Measurements from ENCODE around the gene KCTD1. TPM values are rescaled to one million over a fixed set of nuclear protein-coding genes. Genes with fewer than 3 reads are reported as not detected.
A peak's percentile ranks its signal among the peaks of the same experiment; 100 is the strongest.

The KCTD1 gene
- total and polyA plus RNA-seq, 5 donors: 31.4 to 51.8 (median 49.1) TPM

DNA sequence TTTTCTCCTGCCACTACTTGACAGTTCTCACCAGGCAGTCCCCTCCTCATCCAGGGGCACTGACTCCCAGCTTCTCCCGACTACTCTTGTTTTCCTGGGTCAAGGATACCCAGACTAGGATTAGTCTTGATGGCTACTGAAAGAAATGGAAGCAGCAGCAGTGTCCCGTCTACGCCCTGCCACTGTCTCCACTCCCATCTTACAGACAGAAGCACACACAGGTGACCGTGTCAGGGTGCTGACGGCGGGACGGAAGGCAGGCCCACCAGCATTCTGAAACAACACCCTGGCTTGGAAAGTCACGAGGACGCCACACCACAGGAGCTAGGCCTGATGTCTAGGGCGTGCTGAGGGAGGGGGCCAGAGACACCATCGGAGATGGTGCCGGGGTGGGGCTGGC lies 82.9 kb downstream of the KCTD1 start:
- H3K4me3 ChIP-seq (ENCODE audit: low read length): no peak overlapping the region
- intact Hi-C loops (cut with DNase I): no loop called here
- no peaks in the 10 kb centered on the region for H3K27me3 ChIP-seq (ENCODE audit: control insufficient read depth, insufficient read depth)
- DNase-seq (no peak), ATAC-seq (no peak)
- 96% methylated on average over 12 of the region's 12 CpGs for WGBS
- peaks cover 7% of the 10 kb centered on the region for H3K4me1 ChIP-seq (ENCODE audit: control insufficient read depth, insufficient read depth, low read length)
- H3K27ac ChIP-seq (ENCODE audit: low read length): no peak overlapping the region
- H3K9me3 ChIP-seq (ENCODE audit: control insufficient read depth, low read length): no peaks in the 10 kb centered on the region

DNA sequence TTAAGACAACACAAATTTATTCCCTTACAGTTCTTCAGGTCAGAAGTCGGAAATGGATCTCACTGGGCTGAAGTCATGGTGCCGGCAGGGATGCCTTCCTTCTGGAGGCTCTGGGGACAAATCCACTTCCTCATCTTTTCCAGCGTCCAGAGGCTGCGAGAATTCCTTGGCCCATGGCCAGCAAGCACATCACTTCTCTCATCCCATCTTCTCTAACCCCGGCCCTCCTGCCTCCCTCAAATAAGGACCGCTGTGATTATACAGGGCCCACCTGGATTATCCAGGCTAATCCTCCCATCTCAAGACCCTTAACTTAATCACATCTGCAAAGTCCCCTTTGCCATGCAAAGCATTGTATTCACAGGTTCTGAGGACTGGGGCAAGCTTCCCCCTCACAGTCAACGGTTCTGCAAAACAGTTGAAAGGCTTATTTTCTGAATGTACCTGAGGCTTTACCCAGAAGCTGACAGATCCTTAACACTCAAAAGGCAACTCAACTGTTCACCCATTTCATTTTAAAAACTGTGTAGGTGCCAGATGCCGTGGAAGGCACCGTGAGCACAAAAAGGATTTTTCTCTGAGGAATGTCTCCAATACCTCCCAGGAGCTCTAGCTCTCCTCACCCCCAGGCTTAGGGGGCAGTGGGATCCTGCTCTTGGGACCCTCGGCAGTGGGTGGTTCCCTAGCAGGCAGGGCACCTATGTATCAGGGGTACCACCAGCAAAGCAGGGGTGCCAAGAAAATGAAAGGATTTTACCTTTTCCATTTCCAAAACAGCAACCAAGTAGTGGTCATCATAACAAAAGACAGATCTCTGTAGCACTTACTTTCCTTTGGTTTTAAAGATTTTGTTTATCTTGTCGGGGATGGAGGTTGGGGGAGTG lies 84.0 kb downstream of the KCTD1 start:
- Histone ChIP-seq H3K27me3 (ENCODE audit: control insufficient read depth, insufficient read depth) (no peaks in the 10 kb centered on the region), H3K4me1 (ENCODE audit: control insufficient read depth, insufficient read depth, low read length) (peaks cover 7% of the 10 kb centered on the region), H3K27ac (ENCODE audit: low read length) (no peak overlapping the region), H3K9me3 (ENCODE audit: control insufficient read depth, low read length) (no peaks in the 10 kb centered on the region), H3K4me3 (ENCODE audit: low read length) (no peak overlapping the region)
- DNase-seq: peak in 1 of 3 donors; percentile 51
- 66% methylated on average over 11 of the region's 11 CpGs for WGBS
- intact Hi-C loops (cut with DNase I): loop anchor here in 1 of 4 donors (5.0 kb wide), 1 partner anchor 83 kb away; the partner anchor contains the start of gene KCTD1
- no peak for ATAC-seq

DNA sequence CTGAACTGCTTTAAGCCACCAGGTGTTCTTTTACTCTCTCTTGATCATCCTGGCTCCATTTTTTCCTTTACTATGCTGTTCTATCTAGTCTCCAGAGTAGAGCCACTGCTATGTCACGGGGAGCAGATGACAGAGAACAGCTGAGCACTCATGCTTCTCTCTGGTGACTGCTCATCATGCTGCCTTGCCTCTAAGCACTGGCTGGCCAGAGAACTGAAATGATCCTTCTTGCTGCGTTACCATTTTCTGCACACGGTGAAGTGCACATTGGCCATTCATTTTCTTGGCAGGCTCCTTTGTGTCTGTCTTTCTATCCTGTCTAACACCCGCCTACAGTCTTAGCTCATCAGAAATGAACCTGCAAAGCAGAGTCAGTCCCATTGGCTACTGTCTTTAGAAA lies 86.0 kb downstream of the KCTD1 start:
- intact Hi-C loops (cut with DNase I): loop anchor here in 1 of 4 donors (5.0 kb wide), 1 partner anchor 85 kb away; the partner anchor contains the start of gene KCTD1
- Histone ChIP-seq H3K27ac (ENCODE audit: low read length) (peak overlapping the region; percentile 54), H3K27me3 (ENCODE audit: control insufficient read depth, insufficient read depth) (no peaks in the 10 kb centered on the region), H3K4me1 (ENCODE audit: control insufficient read depth, insufficient read depth, low read length) (peaks cover 7% of the 10 kb centered on the region), H3K4me3 (ENCODE audit: low read length) (no peak overlapping the region), H3K9me3 (ENCODE audit: control insufficient read depth, low read length) (no peaks in the 10 kb centered on the region)
- DNase-seq: no peak
- WGBS: 73% methylated on average over 4 of the region's 4 CpGs
- ATAC-seq: no peak

DNA sequence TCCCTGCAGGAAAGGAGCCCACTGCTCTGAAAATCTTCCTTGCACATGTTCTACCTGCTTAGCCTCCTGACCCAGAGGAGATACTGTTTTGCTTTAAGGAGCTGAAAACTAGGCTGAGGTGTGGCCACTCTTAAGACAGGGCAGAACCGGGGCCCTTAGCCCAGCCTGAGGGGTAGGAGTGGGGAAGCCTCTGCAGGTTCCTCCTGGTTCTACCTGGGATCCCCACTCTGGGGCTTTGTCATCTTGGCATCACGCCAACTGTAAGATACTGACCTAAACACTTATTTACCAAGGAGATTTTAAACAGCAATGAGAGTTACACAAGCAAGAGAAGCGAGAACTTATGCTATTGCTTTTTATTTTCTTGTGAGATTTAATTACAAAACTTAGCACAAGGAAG lies 86.9 kb downstream of the KCTD1 start:
- no peaks in the 10 kb centered on the region for H3K9me3 ChIP-seq (ENCODE audit: control insufficient read depth, low read length)
- no peaks in the 10 kb centered on the region for H3K27me3 ChIP-seq (ENCODE audit: control insufficient read depth, insufficient read depth)
- intact Hi-C loops (cut with DNase I): loop anchor here in 1 of 4 donors (5.0 kb wide), 1 partner anchor 86 kb away; the partner anchor contains the start of gene KCTD1
- no peak for ATAC-seq
- peak overlapping the region; percentile 79 for H3K27ac ChIP-seq (ENCODE audit: low read length)
- WGBS: 74% methylated on average over 3 of the region's 3 CpGs
- no peak for DNase-seq
- peaks cover 7% of the 10 kb centered on the region for H3K4me1 ChIP-seq (ENCODE audit: control insufficient read depth, insufficient read depth, low read length)
- H3K4me3 ChIP-seq (ENCODE audit: low read length): no peak overlapping the region

DNA sequence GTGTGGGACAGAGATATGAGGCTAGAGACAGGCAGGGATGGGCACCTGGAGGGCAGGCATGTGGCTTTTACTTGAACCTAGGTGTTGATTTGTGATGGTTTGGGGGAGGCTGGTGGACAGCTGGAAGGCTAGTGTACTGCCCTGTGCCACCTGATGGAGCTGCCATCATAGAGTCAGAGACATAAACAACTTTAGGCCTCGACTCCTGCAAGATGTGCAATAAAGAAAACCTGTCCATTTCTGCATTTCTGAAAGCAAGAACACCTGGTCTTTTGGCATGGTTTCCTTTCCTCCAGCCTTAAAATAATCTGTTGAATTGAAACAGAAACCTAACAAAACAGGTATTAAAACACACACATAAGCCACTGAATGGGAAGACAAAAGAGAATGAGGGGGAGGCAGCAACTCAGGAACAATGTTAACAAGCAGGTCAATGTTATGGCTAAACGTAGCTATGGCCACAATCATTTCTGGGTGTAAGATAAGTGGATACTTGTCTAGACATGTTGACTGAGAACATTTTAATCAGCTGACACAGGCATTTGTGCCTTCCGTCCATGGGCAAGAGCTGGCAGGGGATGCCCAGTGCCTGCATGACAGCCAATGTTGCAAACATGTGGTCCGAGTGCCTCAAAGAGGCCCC lies 87.8 kb downstream of the KCTD1 start:
- 43% methylated on average over 4 of the region's 4 CpGs for WGBS
- no peak overlapping the region for H3K4me3 ChIP-seq (ENCODE audit: low read length)
- intact Hi-C loops (cut with DNase I): loop anchor here in 1 of 4 donors (5.0 kb wide), 1 partner anchor 87 kb away; the partner anchor contains the start of gene KCTD1
- H3K4me1 ChIP-seq (ENCODE audit: control insufficient read depth, insufficient read depth, low read length): peaks cover 7% of the 10 kb centered on the region
- DNase-seq (peak; percentile 34 to 77 (median 77)), ATAC-seq (peak; percentile 85)
- no peaks in the 10 kb centered on the region for H3K27me3 ChIP-seq (ENCODE audit: control insufficient read depth, insufficient read depth)
- H3K9me3 ChIP-seq (ENCODE audit: control insufficient read depth, low read length): no peaks in the 10 kb centered on the region
- peak overlapping the region; percentile 55 for H3K27ac ChIP-seq (ENCODE audit: low read length)

DNA sequence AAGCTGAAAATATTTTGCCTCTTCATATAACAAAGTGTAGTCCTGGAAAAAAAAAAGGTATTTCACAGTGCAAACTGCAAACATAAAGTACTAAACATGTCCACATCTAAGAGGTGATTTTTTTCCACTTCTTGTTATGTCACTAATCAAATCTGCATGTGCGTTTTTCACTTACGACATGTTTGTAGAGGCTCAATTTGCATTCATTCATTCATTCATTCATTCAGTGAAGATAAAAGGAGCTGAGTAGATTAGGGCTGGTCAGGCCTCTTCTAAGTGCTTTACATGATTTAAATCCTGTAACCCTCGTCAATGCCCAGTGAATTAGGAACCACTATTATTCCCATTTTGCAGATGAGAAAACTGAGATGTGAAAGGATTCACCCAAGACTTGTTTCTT lies 88.5 kb downstream of the KCTD1 start:
- H3K27me3 ChIP-seq (ENCODE audit: control insufficient read depth, insufficient read depth): no peaks in the 10 kb centered on the region
- H3K9me3 ChIP-seq (ENCODE audit: control insufficient read depth, low read length): no peaks in the 10 kb centered on the region
- intact Hi-C loops (cut with DNase I): loop anchor here in 1 of 4 donors (5.0 kb wide), 1 partner anchor 87 kb away; the partner anchor contains the start of gene KCTD1
- no peak overlapping the region for H3K27ac ChIP-seq (ENCODE audit: low read length)
- peaks cover 7% of the 10 kb centered on the region for H3K4me1 ChIP-seq (ENCODE audit: control insufficient read depth, insufficient read depth, low read length)
- no peak overlapping the region for H3K4me3 ChIP-seq (ENCODE audit: low read length)
- ATAC-seq (no peak), DNase-seq (no peak)
- 89% methylated on average over 3 of the region's 3 CpGs for WGBS

DNA sequence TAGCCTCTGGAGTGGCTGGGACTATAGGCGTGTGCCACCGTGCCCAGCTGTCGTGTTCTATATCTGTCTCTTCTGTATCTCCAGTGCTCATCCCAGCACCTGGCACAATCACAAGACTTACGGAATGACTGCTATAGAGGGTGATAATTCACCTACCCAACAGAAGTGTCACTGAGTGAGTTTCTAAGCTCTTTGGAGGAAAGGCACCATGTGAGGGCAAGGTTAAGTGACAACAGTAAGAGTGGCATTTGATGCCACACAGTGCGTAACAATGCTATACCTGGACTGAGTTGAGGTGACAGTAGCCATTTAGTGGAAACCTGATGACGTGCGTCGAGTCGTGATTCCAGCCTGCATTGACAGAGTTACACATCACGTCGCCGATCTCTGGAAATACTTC lies 89.0 kb downstream of the KCTD1 start:
- ATAC-seq (peak; percentile 47 to 63), DNase-seq (no peak)
- H3K27ac ChIP-seq (ENCODE audit: low read length): peak overlapping the region; percentile 0
- peaks cover 7% of the 10 kb centered on the region for H3K4me1 ChIP-seq (ENCODE audit: control insufficient read depth, insufficient read depth, low read length)
- no peak overlapping the region for H3K4me3 ChIP-seq (ENCODE audit: low read length)
- no peaks in the 10 kb centered on the region for H3K27me3 ChIP-seq (ENCODE audit: control insufficient read depth, insufficient read depth)
- 74% methylated on average over 12 of the region's 12 CpGs for WGBS
- intact Hi-C loops (cut with DNase I): no loop called here
- no peaks in the 10 kb centered on the region for H3K9me3 ChIP-seq (ENCODE audit: control insufficient read depth, low read length)

GRCh38 chr18:26458526-26459232 lies 89.7 kb downstream of the KCTD1 start:
- DNase-seq (no peak), ATAC-seq (no peak)
- no peaks in the 10 kb centered on the region for H3K27me3 ChIP-seq (ENCODE audit: control insufficient read depth, insufficient read depth)
- WGBS: 55% methylated on average over 9 of the region's 9 CpGs
- no peaks in the 10 kb centered on the region for H3K9me3 ChIP-seq (ENCODE audit: control insufficient read depth, low read length)
- intact Hi-C loops (cut with DNase I): no loop called here
- H3K4me3 ChIP-seq (ENCODE audit: low read length): no peak overlapping the region
- peak overlapping the region; percentile 0 for H3K27ac ChIP-seq (ENCODE audit: low read length)
- H3K4me1 ChIP-seq (ENCODE audit: control insufficient read depth, insufficient read depth, low read length): peaks cover 7% of the 10 kb centered on the region

- 78% methylated on average over 22 of the region's 22 CpGs for WGBS
- H3K9me3 ChIP-seq (ENCODE audit: control insufficient read depth, low read length): no peaks in the 10 kb centered on the region
- ATAC-seq: no peak
- DNase-seq: peak in 2 of 3 donors; percentile 49 to 61
- H3K27ac ChIP-seq (ENCODE audit: low read length): no peak overlapping the region
- no peaks in the 10 kb centered on the region for H3K27me3 ChIP-seq (ENCODE audit: control insufficient read depth, insufficient read depth)
- intact Hi-C loops (cut with DNase I): no loop called here
- no peak overlapping the region for H3K4me3 ChIP-seq (ENCODE audit: low read length)
- H3K4me1 ChIP-seq (ENCODE audit: control insufficient read depth, insufficient read depth, low read length): peaks cover 5% of the 10 kb centered on the region
Observed at GRCh38 chr18:26457611-26458353, 90.6 kb downstream of the KCTD1 start.

DNA sequence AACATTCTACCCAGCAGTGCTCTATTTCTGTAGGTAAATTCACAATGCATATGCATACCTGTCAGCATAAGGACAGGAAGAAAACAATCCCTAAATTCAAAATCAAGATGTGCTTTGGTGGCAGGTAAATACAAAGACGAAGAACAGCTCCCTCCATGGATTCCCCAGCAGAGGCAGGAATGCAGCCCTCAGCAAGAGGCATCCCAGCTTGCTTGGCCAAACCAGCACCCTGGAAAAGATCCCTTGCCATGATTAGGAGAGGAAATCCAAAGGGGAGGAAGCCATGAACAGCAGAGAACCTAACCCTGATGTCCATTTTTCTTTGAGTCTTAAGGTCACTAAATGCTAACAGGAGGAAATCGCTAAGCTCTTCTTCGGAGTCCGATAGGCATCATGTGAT lies 91.2 kb downstream of the KCTD1 start:
- Histone ChIP-seq H3K27me3 (ENCODE audit: control insufficient read depth, insufficient read depth) (no peaks in the 10 kb centered on the region), H3K27ac (ENCODE audit: low read length) (no peak overlapping the region), H3K4me3 (ENCODE audit: low read length) (no peak overlapping the region), H3K9me3 (ENCODE audit: control insufficient read depth, low read length) (no peaks in the 10 kb centered on the region), H3K4me1 (ENCODE audit: control insufficient read depth, insufficient read depth, low read length) (peaks cover 5% of the 10 kb centered on the region)
- no peak for ATAC-seq
- no peak for DNase-seq
- 91% methylated on average over 4 of the region's 4 CpGs for WGBS
- intact Hi-C loops (cut with DNase I): no loop called here
